ENCODE data around the gene ANKH.

DNA sequence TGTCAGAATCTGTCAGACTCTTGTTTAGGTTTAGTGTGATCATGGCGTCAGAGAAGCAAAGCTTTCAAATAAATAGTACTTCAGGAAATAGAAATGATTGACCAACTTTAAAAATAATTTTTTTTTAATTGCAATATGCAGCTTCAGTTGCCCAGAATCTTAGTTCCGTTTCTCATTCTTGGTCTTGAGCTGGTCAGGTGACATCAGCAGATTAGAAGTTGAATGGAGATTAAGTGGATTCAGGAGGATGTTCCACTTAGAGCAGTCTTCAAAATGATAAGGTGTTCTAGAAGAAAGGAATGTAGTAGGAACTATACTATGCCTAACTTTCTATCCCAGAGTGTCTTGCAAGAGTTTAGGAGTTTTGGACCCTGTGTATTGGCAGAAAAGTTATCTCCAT is 176.4 kb downstream of the ANKH start:
- TF ChIP-seq, protein P1, sequence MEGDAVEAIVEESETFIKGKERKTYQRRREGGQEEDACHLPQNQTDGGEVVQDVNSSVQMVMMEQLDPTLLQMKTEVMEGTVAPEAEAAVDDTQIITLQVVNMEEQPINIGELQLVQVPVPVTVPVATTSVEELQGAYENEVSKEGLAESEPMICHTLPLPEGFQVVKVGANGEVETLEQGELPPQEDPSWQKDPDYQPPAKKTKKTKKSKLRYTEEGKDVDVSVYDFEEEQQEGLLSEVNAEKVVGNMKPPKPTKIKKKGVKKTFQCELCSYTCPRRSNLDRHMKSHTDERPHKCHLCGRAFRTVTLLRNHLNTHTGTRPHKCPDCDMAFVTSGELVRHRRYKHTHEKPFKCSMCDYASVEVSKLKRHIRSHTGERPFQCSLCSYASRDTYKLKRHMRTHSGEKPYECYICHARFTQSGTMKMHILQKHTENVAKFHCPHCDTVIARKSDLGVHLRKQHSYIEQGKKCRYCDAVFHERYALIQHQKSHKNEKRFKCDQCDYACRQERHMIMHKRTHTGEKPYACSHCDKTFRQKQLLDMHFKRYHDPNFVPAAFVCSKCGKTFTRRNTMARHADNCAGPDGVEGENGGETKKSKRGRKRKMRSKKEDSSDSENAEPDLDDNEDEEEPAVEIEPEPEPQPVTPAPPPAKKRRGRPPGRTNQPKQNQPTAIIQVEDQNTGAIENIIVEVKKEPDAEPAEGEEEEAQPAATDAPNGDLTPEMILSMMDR (IDR thresholded peaks at IDR 0.05), result no peak
- no peak for TF ChIP-seq POLR2A (IDR thresholded peaks at IDR 0.05)
